Endothelial cell of umbilical vein (primary cell): ENCODE measurements around the gene KDM4C. TPM values are rescaled to one million over a fixed set of nuclear protein-coding genes. Genes with fewer than 3 reads are reported as not detected.

ENCODE experiments used
- BruUV-seq: library from RNA; stranded (reverse); fragments of 400-500 nt; replicated peaks from 2 replicates; lab custom pipeline; 2021; lab: Mats Ljungman, UMichigan
- CTCF ChIA-PET: fragments of 300-600, 350-600 bp; sonication (Branson Sonifier 250); formaldehyde crosslinking; loops from one replicate; lab custom pipeline; 2021; ENCODE audit warnings: antibody characterized with exemption, inconsistent platforms; lab: Charles Lee
- POLR2A ChIA-PET: fragments of 300-600, 350-600 bp; sonication (Branson Sonifier 250); formaldehyde crosslinking; loops from one replicate; lab custom pipeline; 2021; ENCODE audit warnings: antibody characterized with exemption, inconsistent platforms; lab: Charles Lee
- DNase-seq: peaks from one replicate; pipeline ENCODE4 v3.0.0-alpha.2; 2011; ENCODE audit warnings: low read depth, low spot score
- FAIRE-seq: peaks from 2 replicates; lab custom pipeline; 2011; peaks lifted over from hg19 to GRCh38; lab: Jason Lieb, UNC
- H2AFZ ChIP-seq: 2 replicates; pipeline ENCODE4 v1.6.0; 2012; ENCODE audit warnings: low read depth, low read length, control low read depth, inconsistent platforms
- H3K27ac ChIP-seq: 2 replicates; pipeline ENCODE4 v1.5.1; 2011; ENCODE audit warnings: low read depth, mild to moderate bottlenecking, control low read depth, low read length, moderate library complexity; ENCODE audit not compliant: insufficient read depth
- H3K27me3 ChIP-seq, 2 experiments: 2 replicates each; pipeline versions ENCODE4 v1.6.0 to v1.6.1; 2011; ENCODE audit warnings: low read length in 2 of 2, mixed read lengths in 1 of 2; ENCODE audit not compliant: control insufficient read depth in 2 of 2, insufficient read depth in 2 of 2
- H3K36me3 ChIP-seq, 2 experiments: 2 replicates in 1 of 2; 3 replicates in 1 of 2; pipeline ENCODE4 v1.5.1; 2011; ENCODE audit warnings: low read length in 2 of 2, mild to moderate bottlenecking in 1 of 2, moderate library complexity in 1 of 2; ENCODE audit not compliant: control insufficient read depth in 2 of 2, insufficient read depth in 2 of 2; ENCODE audit errors: extremely low read depth in 1 of 2
- H3K4me1 ChIP-seq: 3 replicates; pipeline ENCODE4 v1.5.1; 2011; ENCODE audit warnings: mild to moderate bottlenecking, low read length; ENCODE audit not compliant: control insufficient read depth, insufficient read depth; ENCODE audit errors: extremely low read depth
- H3K4me2 ChIP-seq: 2 replicates; pipeline ENCODE4 v1.6.1; 2011; ENCODE audit warnings: low read length, control low read depth, mixed read lengths; ENCODE audit not compliant: insufficient read depth
- H3K4me3 ChIP-seq, 3 experiments: fragments of 200-600 bp in 1 of 3; sonication (generic), shearing (Covaris generic) in 1 of 3; replicated peaks in 1 of 3; 2 replicates each; pipeline ENCODE4 v1.5.1; 2011 to 2016; ENCODE audit warnings: control low read depth in 3 of 3, low read length in 3 of 3, mild to moderate bottlenecking in 2 of 3, inconsistent platforms in 1 of 3, low read depth in 1 of 3, moderate library complexity in 1 of 3; ENCODE audit not compliant: insufficient read depth in 1 of 3
- H3K79me2 ChIP-seq: 2 replicates; pipeline ENCODE4 v1.6.0; 2012; ENCODE audit warnings: low read length, inconsistent platforms; ENCODE audit not compliant: control insufficient read depth, insufficient read depth
- H3K9ac ChIP-seq: replicated peaks from 2 replicates; pipeline ENCODE3; 2011; ENCODE audit warnings: low read length, control low read depth; ENCODE audit not compliant: insufficient read depth; ENCODE audit errors: extremely low read depth
- H3K9me1 ChIP-seq: replicated peaks from 3 replicates; pipeline ENCODE4 v1.6.0; 2011; ENCODE audit warnings: mild to moderate bottlenecking, low read length; ENCODE audit not compliant: control insufficient read depth, insufficient read depth; ENCODE audit errors: extremely low read depth
- H3K9me3 ChIP-seq: replicated peaks from 2 replicates; pipeline ENCODE4 v1.5.1; 2012; ENCODE audit warnings: low read length, inconsistent platforms; ENCODE audit not compliant: control insufficient read depth, insufficient read depth
- H4K20me1 ChIP-seq: replicated peaks from 2 replicates; pipeline ENCODE3; 2011; ENCODE audit warnings: mild to moderate bottlenecking, low read length; ENCODE audit not compliant: control insufficient read depth, insufficient read depth; ENCODE audit errors: extremely low read depth
- CTCF ChIP-seq, 2 donors: IDR thresholded peaks; 1 replicate in 1 of 2; 2 replicates in 1 of 2; pipeline ENCODE4 v1.5.1; 2011; ENCODE audit warnings: low read length in 2 of 2, mild to moderate bottlenecking in 2 of 2, moderate library complexity in 2 of 2, control low read depth in 1 of 2, inconsistent platforms in 1 of 2, low read depth in 1 of 2; ENCODE audit not compliant: insufficient read depth in 1 of 2; ENCODE audit errors: extremely low read depth in 1 of 2
- EZH2 ChIP-seq: IDR thresholded peaks from 2 replicates; pipeline ENCODE4 v1.6.1; 2012; ENCODE audit warnings: borderline replicate concordance, low read depth, mild to moderate bottlenecking, moderate library complexity, low read length, inconsistent platforms; ENCODE audit not compliant: severe bottlenecking
- FOS ChIP-seq: IDR thresholded peaks from 2 replicates; pipeline ENCODE4 v1.6.1; 2011; ENCODE audit warnings: mild to moderate bottlenecking, low read length, moderate library complexity, borderline replicate concordance; ENCODE audit not compliant: insufficient read depth
- GATA2 ChIP-seq: IDR thresholded peaks from 2 replicates; pipeline ENCODE4 v1.7.0; 2011; ENCODE audit warnings: low read depth, mild to moderate bottlenecking, moderate library complexity, mixed read lengths, low read length; ENCODE audit not compliant: insufficient read length, insufficient read depth
- JUN ChIP-seq: IDR thresholded peaks from 2 replicates; pipeline ENCODE4 v1.6.1; 2011; ENCODE audit warnings: borderline replicate concordance, low read depth; ENCODE audit not compliant: insufficient read length, insufficient read depth
- MAX ChIP-seq: IDR thresholded peaks from 2 replicates; pipeline ENCODE4 v1.6.1; 2011; ENCODE audit not compliant: insufficient read depth, insufficient read length
- MYC ChIP-seq: IDR thresholded peaks from one replicate; pipeline ENCODE4 v1.6.1; 2011; ENCODE audit warnings: mild to moderate bottlenecking, low read depth, low read length
- POLR2A ChIP-seq: IDR thresholded peaks from 2 replicates; pipeline ENCODE4 v1.6.1; 2012; ENCODE audit warnings: low read depth, mild to moderate bottlenecking, control low read depth, low read length
- POLR2AphosphoS5 ChIP-seq: IDR thresholded peaks from 2 replicates; pipeline ENCODE4 v1.6.1; 2012; ENCODE audit warnings: low read depth, mild to moderate bottlenecking, control low read depth, low read length, moderate library complexity; ENCODE audit not compliant: insufficient read depth
- dilution Hi-C: fragments of 300-500 bp; cut with MboI; formaldehyde crosslinking; loops from one replicate; pipeline ENCODE4 v1.15.0; 2019; ENCODE audit warnings: low sequenced_read_pairs; ENCODE audit not compliant: extremely low pct_ligation_motif_present
- intact Hi-C: fragments of 100-400 bp; cut with micrococcal nuclease; formaldehyde crosslinking; loops from one replicate; pipeline ENCODE4 v1.10.0; 2022
- polyA plus RNA-seq, 4 experiments: library from polyadenylated mRNA; depleted of rRNA in 3 of 4; stranded (reverse) in 3 of 4; unstranded in 1 of 4; fragments of >200 nt; gene quantifications; 2 replicates each; pipeline versions ENCODE4 v1.2.1 to v1.2.3, GENCODE V29; 2011 to 2012; ENCODE audit warnings: missing spikeins in 1 of 4
- total RNA-seq: library from RNA; stranded (reverse); gene quantifications from 2 replicates; pipeline ENCODE4 v1.2.3, GENCODE V29; 2021

KDM4C gene
- total and polyA plus RNA-seq, 2 donors (not counting 3 experiments of a cell fraction or from before 2014, with no cell fraction given): 5.4 to 15.0 TPM

DNA sequence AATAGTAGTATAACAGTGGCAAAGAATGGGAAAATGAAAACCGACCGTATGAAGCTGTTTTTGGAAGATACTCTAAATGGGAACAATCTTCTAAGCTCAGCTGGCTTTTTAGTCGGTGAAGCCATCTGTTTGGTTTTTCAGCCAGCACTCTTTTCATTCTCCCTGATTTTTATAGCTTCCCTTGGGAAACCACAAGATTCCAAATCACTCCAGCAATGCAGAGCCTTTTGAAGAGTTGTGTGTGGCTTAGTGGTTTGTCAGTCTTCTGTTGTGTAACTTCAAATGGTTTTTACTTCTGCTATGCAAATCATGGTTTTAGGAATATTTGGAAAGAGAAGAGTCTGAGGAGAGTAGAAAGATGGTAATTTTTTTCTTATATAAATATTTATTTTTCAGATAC lies 180.7 kb downstream of the KDM4C start:
- BruUV-seq: no TSS peak
- FAIRE-seq: no peak
- POLR2A ChIA-PET: no interaction called here

More for the DNA sequence above, 180.7 kb downstream of the KDM4C start:
- no peak for DNase-seq
- Histone ChIP-seq H3K4me2 (no peak overlapping the region), H3K9me1 (no peaks in the 10 kb centered on the region), H3K4me1 (peaks cover 2% of the 10 kb centered on the region), H3K36me3 (no peaks in the 10 kb centered on the region), H4K20me1 (no peaks in the 10 kb centered on the region), H2AFZ (no peak overlapping the region), H3K9ac (no peak overlapping the region), H3K9me3 (no peaks in the 10 kb centered on the region), H3K27me3 (no peaks in the 10 kb centered on the region), H3K4me3 (no peak overlapping the region), H3K79me2 (no peaks in the 10 kb centered on the region), H3K27ac (no peak overlapping the region)
- intact Hi-C loops (no loop called here), dilution Hi-C loops (no loop called here)
- no peak for TF ChIP-seq MAX
- no peak for TF ChIP-seq FOS
- no peak for TF ChIP-seq MYC
- TF ChIP-seq POLR2A: no peak
- TF ChIP-seq CTCF (IDR thresholded peaks at IDR 0.05; ENCODE audit: extremely low read depth in 1 of 2, insufficient read depth in 1 of 2, low read depth in 1 of 2, low read length in 2 of 2): no peak
- no peak for TF ChIP-seq EZH2
- no peak for TF ChIP-seq POLR2AphosphoS5
- TF ChIP-seq GATA2: no peak
- no peak for TF ChIP-seq JUN
- CTCF ChIA-PET: interaction anchor here (1.1 kb wide), 1 partner anchor 29 kb away, joined by 3 read pairs; no protein-coding TSS in a partner anchor
